ENCODE data around the gene MYNN.

DNA sequence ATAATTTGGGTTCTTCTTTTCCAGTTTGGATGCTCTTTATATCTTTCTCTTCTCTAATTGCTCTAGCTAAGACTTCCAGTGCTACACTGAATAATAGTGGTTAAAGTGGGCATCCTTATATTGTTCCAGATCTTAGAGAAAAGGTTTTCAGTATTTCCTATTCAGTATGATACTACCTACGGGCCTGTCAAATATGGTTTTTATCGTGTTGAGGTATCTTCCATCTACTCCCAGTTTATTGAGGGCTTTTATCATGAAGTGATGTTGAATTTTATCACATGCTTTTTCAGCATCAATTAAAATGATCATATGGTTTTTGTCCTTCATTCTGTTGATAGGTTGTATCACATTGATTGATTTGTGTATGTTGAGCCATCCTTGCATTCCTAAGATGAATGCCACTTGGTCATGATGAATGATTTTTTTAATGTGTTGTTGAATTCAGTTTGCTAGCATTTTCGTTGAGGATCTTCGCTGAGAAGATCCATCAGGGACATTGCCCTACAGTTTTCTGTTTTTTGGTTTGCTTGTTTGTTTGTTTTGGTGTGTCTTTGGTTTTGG lies 42.5 kb downstream of the MYNN start:
- TF ChIP-seq, protein P1, sequence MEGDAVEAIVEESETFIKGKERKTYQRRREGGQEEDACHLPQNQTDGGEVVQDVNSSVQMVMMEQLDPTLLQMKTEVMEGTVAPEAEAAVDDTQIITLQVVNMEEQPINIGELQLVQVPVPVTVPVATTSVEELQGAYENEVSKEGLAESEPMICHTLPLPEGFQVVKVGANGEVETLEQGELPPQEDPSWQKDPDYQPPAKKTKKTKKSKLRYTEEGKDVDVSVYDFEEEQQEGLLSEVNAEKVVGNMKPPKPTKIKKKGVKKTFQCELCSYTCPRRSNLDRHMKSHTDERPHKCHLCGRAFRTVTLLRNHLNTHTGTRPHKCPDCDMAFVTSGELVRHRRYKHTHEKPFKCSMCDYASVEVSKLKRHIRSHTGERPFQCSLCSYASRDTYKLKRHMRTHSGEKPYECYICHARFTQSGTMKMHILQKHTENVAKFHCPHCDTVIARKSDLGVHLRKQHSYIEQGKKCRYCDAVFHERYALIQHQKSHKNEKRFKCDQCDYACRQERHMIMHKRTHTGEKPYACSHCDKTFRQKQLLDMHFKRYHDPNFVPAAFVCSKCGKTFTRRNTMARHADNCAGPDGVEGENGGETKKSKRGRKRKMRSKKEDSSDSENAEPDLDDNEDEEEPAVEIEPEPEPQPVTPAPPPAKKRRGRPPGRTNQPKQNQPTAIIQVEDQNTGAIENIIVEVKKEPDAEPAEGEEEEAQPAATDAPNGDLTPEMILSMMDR (conservative IDR thresholded peaks at IDR 0.05; ENCODE audit: low read depth, low read length) = no peak
- TF ChIP-seq EZH2 (IDR thresholded peaks at IDR 0.05; ENCODE audit: borderline replicate concordance, low read depth, low read length, poor library complexity, severe bottlenecking) = no peak

Measured in A673 (cell line).